ELR (cell line): ENCODE data around the gene FAM131C.
A peak's percentile ranks its signal among the peaks of the same experiment; 100 is the strongest.
"Not testable (repeated sequence)": the region's sequence is repeated elsewhere in the genome, so short reads cannot be mapped to it uniquely, and the experiment has no call there.

Experiments used
- DNase-seq: peaks from one replicate; pipeline ENCODE4 v3.0.0-alpha.2; 2015; ENCODE audit warnings: low read depth

Gene FAM131C

GRCh38 chr1:16058394-16059120 lies 14.9 kb downstream of the FAM131C start:
- DNase-seq: not testable (repeated sequence)

GRCh38 chr1:16057314-16057915 lies 16.0 kb downstream of the FAM131C start:
- DNase-seq: not testable (repeated sequence)

GRCh38 chr1:16056521-16056912 lies 16.9 kb downstream of the FAM131C start:
- DNase-seq: not testable (repeated sequence)

GRCh38 chr1:16055613-16056520 lies 17.6 kb downstream of the FAM131C start:
- peak; percentile 79 for DNase-seq

- no peak for DNase-seq
Measured at GRCh38 chr1:16054598-16055540, 18.6 kb downstream of the FAM131C start.

GRCh38 chr1:16053781-16054502 lies 19.5 kb downstream of the FAM131C start:
- DNase-seq: no peak

- DNase-seq: not testable (repeated sequence)
Measured at GRCh38 chr1:16051949-16052348, 21.5 kb downstream of the FAM131C start.

- DNase-seq: no peak
Measured at GRCh38 chr1:16051039-16051438, 22.4 kb downstream of the FAM131C start.

- DNase-seq: no peak
Measured at GRCh38 chr1:16050328-16050727, 23.1 kb downstream of the FAM131C start.

GRCh38 chr1:16048573-16049189 lies 24.8 kb downstream of the FAM131C start:
- DNase-seq: peak; percentile 33

GRCh38 chr1:16047791-16048475 lies 25.5 kb downstream of the FAM131C start:
- no peak for DNase-seq

- no peak for DNase-seq
Measured at GRCh38 chr1:16046842-16047241, 26.6 kb downstream of the FAM131C start.

GRCh38 chr1:16043950-16044349 lies 29.5 kb downstream of the FAM131C start:
- no peak for DNase-seq

- DNase-seq: no peak
Measured at GRCh38 chr1:16043521-16043920, 29.9 kb downstream of the FAM131C start, which contains the start of gene CLCNKB. Gene CLCNKB (plus strand): TSS chr1:16043782. CDS start chr1:16044493, 711 bp downstream.

GRCh38 chr1:16042654-16043053 lies 30.8 kb downstream of the FAM131C start:
- not testable (repeated sequence) for DNase-seq

GRCh38 chr1:16042096-16042495 lies 31.4 kb downstream of the FAM131C start:
- no peak for DNase-seq

GRCh38 chr1:16041200-16041599 lies 32.3 kb downstream of the FAM131C start:
- DNase-seq: no peak

GRCh38 chr1:16039871-16040270 lies 33.6 kb downstream of the FAM131C start:
- not testable (repeated sequence) for DNase-seq

- DNase-seq: peak; percentile 20
Measured at GRCh38 chr1:16038620-16038912, 34.9 kb downstream of the FAM131C start.

GRCh38 chr1:16036461-16036860 lies 37.0 kb downstream of the FAM131C start:
- not testable (repeated sequence) for DNase-seq
